GM13977 (cell line): ENCODE data around the gene TF.

Experiments
- DNase-seq: peaks from one replicate; pipeline ENCODE4 v3.0.0; 2012; ENCODE audit warnings: low spot score
- CTCF ChIP-seq: IDR thresholded peaks from 2 replicates; pipeline ENCODE4 v1.5.1; 2012; ENCODE audit warnings: mild to moderate bottlenecking, control low read depth; ENCODE audit not compliant: insufficient read depth; ENCODE audit errors: extremely low read depth, missing control alignments
- in situ Hi-C: fragments of 300-500 bp; cut with MboI; formaldehyde crosslinking; loops from one replicate; pipeline ENCODE4 v1.12.0; 2022; ENCODE audit warnings: low sequenced_read_pairs, low pct_unique_long_range_greater_than_20kb, mixed read lengths, inconsistent platforms; ENCODE audit not compliant: unreplicated experiment

TF gene

DNA sequence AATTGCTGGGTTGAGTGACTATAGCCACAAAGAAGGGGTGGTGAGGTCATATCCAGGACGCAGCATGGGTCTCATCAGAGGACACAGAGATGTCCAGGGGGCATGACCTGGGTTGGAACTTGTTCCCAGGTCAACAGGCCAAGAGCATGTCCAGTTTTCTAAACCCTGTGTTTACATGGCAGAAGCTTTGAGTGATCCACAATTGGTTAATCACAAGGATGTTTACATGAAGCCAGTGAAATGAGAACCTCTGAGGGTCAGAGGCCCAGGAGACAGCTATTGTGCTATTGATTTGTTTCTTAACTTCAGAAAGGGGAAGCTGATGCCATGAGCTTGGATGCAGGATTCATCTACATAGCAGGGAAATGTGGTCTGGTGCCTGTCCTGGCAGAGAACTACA is 42.3 kb upstream of the TF start:
- in situ Hi-C loops = no loop called here
- TF ChIP-seq CTCF = no peak
- DNase-seq = no peak

DNA sequence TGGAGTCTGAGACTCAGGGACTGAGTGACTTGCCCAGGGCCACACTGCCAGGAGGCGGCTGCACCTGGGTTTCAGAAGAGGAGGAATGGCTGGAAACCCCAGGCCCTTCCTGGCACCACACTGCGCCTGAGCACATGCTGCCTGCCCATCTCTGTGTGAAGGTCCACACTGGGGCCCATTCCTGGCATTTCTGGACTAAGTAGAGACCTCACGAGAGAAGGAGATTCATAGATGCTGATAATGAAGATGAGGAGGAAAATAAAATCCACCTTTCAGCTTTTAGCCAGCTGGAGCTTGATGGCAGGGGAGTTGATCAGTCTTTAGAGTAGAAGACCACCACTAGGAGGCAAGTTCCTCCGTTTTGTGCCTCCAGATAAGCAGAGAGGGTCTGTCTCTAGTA is 40.2 kb upstream of the TF start:
- DNase-seq = no peak
- TF ChIP-seq CTCF = no peak
- in situ Hi-C loops = no loop called here

DNA sequence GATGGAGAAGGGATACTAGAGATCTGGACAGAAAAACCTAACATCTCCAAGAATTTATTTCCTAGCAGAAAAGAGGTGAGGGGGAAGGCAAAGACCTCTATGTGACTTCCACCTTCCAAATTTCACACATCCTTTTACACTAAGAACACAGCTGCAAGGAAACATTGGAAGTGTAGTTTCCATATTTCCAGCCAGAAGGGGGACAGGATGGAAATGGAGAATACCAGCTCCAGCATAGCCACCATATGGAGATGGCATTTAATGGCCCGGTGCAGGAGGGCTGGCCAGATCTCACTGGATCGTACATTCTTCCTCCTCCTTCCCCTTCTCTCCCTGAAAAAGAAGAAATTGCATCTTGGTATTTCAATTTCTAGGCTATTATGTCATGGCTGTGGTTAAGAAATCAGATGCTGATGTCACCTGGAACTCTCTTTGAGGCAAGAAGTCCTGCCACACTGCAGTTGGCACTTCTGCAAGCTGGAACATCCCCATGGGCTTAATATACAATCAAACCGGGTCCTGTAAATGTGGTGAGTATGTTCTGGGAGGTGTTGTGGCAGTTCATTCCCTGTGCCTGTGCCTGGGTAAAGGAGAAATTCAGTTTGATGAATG is 36.9 kb upstream of the TF start:
- in situ Hi-C loops = no loop called here
- DNase-seq = no peak
- TF ChIP-seq CTCF = no peak

- TF ChIP-seq CTCF = no peak
- in situ Hi-C loops = no loop called here
- DNase-seq = no peak
Observed at GRCh38 chr3:133711013-133711412, 35.2 kb upstream of the TF start.

- DNase-seq = no peak
- no peak for TF ChIP-seq CTCF
- in situ Hi-C loops = no loop called here
Observed at GRCh38 chr3:133712017-133712416, 34.2 kb upstream of the TF start.

GRCh38 chr3:133713347-133713746 is 32.8 kb upstream of the TF start:
- in situ Hi-C loops = no loop called here
- no peak for TF ChIP-seq CTCF
- no peak for DNase-seq

DNA sequence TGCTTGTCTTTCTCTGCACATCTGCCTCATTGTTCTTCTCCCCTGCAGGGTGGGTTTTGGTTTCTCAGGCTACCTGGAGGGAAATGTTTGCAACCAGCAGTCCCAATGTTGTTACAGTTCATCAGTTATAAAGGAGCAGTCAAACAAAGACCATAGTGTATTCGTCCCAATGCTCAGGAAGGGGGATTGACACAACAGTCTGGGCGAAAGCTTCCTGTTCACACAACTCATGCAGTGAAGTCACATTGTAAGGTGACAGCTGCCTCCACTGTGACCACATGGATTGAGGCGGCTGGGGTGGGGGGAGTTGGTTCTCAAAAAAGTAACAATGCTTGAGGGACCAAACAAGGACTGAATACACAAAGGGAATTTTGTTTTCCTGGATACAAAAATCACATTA is 28.8 kb upstream of the TF start:
- DNase-seq = no peak
- in situ Hi-C loops = no loop called here
- TF ChIP-seq CTCF = no peak
